HG03097 (cell line): ENCODE data around the gene DLL3.
A peak's percentile ranks its signal among the peaks of the same experiment; 100 is the strongest.

ENCODE experiments used
- ATAC-seq: cut with Tn5 transposase; IDR thresholded peaks from one replicate; pipeline ENCODE4 v1.9.1; 2021; ENCODE audit not compliant: unreplicated experiment, low FRiP score

The DLL3 gene

DNA sequence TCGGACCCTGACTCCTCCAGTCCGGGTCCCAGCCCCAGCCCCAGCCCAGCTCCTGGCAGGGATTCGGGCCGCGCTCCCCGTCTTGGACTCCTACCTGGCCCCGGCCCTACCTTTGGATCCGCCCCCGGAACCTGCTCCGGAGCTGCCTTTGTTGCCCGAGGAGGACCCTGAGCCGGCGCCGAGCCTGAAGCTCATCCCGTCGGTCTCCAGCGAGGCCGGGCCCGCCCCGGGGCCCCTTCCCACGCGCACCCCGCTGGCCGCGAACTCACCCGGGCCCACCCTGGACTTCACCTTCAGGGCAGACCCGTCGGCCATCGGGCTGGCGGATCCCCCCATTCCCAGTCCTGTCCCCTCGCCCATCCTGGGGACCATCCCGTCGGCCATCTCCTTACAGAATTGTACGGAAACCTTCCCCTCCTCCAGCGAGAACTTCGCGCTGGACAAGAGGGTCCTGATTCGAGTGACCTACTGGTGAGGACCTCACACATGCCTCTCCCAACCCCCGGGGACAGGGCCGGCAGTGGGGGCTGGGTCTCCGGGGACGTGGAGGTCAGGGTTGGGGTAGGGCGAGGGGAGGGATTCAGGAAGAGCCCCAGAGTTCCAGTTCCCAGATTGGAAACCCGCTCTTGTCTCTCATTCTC lies 16.9 kb downstream of the DLL3 start:
- ATAC-seq = no peak

DNA sequence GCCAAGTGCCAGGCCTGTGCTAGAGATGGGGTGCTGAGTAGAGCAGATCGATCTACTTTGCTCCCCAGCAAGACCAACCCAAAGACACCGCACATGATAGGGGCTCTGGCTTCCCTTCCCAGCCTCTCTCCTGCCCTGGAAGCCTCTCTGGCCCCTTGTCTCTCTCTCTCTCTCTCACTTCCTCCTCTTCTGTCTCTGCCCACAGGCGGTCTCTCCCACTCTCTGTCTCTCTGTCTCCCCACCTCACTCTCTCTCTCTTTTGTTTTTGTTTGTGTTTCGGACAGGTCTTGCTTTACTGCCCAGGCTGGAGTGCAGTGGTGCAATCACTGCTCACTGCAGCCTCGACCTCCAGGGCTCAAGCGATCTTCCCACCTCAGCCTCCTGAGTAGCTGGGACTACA lies 17.5 kb downstream of the DLL3 start:
- no peak for ATAC-seq

DNA sequence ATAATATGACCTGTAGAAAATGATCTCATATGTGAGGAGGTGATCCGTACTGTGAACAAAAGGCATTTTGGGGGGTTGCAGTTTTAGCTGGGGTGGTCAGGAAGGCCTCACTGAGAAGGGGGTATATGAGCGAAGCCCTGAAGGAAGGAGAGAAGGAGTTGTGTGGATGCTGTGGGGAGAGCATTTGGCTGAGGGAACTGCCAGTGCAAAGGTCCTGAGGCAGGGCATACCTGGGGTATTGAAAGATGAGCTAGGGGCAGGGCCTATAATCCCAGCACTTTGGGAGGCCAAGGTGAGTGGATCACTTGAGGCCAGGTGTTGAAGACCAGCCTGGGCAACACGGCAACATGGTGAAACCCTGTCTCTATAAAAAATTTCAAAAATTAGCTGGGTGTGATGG lies 18.7 kb downstream of the DLL3 start:
- no peak for ATAC-seq

DNA sequence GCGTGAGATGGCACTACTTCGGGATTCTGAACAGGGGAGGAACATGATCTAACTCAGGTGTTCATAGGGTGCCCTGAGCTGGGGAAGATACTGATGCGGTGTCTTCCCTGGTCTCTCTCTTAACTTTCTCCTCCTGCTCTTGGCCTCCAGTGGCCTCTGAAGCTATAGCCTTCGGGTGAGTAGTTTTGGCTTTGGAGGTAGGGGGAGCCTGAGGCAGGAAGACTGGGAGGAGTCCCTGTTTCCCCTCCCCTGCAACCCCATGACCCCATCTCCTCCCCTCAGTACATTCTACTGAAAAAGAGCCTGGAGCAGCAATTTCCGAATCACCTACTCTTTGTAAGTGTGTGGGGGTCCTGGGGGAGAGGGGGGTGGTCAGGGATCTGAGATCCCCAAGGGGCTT lies 19.7 kb downstream of the DLL3 start:
- ATAC-seq = no peak

DNA sequence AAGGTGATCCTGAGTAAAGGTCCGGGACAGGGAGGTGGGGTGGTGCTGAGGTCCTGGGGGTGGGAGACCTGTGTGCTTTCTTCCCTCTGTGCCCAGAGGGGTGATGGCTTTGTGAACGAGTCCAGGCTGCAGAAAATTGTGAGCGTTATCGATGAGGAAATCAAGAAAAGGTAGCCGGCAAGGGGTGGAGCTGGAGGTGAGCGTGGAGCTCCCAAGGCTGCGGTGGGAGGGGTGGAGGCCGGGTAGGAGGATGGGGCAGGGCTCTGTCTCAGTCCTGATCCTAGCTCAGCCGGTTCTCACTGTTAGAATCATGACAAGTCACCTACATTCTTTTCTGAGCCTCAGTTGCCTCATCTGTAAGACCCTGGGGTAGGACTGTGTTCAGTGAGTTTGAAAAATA lies 20.2 kb downstream of the DLL3 start:
- ATAC-seq = no peak

GRCh38 chr19:39520541-39521484 lies 22.1 kb downstream of the DLL3 start:
- no peak for ATAC-seq

DNA sequence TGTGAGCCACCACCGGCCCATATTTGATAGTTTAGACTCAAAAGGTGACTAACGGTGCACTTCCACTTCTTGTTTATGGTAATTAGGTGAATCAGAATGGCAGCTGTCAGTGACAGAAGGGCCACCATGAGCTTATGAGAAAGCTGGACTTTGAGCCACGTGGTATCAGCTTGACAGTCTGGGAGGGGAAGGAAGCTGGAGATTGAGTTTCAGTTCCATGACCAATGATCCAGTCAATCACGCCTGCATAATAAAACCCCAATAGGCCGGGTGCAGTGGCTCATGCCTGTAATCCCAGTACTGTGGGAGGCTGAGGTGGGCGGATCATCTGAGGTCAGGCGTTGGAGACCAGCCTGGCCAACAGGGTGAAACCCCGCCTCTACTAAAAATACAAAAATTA lies 25.7 kb downstream of the DLL3 start:
- no peak for ATAC-seq

DNA sequence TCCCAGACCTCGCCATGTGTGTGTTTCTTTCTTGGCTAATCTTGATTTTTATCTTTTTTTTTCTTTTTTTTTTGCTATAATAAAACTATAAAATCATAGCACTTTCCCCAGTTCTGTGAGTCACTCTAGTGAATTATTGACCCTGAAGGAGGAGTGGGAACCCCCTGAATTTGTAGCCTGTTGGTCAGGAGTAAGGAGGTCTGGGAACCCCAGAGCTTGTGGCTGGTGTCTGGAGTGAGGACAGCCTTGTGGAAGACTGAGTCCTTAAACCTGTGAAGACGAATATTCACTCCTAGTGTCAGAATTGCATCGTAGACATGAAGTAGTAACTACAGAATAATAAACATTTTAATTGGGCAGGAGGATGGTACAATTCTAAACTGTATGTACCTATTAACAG lies 26.5 kb downstream of the DLL3 start:
- no peak for ATAC-seq

- no peak for ATAC-seq
Observed at GRCh38 chr19:39531834-39532232, 33.1 kb downstream of the DLL3 start.

DNA sequence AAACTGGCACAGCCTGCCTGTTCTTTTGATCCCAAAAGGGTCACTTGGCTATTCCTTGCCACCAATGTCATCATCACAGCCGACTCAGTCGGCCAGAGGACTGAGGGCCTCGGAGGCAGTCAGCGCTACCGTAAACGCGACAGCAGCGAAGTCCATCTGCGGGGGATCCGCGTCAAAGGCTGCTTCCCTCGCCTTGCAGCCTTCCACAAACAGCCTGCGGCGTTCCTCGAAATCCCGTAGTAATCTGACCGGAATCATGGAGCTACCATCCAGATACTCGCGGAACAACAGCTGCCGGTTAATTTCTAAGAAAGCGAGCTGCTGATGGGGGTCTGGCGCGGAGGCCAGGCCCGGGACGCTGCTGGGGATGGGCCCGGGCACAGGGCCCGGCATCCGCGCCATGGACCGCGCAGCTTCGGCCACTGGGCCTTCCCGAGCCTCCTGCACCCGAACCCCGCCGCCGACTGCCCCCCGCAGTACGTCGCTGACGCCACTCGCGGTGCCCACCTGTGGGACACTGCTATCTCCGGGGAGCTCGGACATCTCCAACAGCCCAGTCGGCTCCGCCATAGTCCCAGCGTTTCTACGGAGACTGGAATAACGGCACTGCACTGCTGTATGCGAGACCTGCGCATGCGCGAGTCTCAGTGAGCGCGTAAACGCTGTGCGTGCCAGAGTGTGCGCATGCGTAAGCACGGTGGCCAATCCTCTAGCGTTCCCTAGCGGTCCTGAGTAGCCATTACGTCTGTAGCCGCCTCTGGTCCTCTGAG lies 33.7 kb downstream of the DLL3 start, which contains the start of gene EID2B:
TSS of gene EID2B (minus strand) at position 620 of the 770 bp plus-strand sequence. CDS start at position 570, 50 bp downstream.
- peak; percentile 90 for ATAC-seq

DNA sequence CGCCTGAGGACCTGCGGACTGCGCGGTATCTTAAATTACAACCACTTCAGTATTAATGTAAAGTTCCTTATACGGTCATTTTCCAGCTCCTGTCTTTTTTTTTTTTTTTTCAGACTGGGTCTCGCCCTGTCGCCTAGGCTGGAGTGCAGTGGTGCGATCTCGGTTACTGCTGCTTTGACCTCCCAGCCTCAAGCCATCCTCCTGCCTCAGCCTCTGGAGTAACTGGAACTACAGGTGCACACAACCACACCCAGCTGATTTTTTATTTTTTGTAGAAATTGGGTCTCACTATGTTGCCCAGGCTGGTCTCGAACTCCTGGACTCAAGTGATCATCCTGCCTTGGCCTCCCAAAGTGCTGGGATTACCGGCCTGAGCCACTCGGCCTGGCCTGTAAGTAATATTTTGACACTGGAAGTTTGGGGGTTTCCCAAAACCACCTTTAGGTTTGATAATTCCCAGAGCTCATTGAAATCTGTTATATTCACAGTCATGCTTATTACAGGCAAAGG lies 34.3 kb downstream of the DLL3 start:
- ATAC-seq = no peak

GRCh38 chr19:39533791-39534190 lies 35.0 kb downstream of the DLL3 start:
- ATAC-seq = no peak

DNA sequence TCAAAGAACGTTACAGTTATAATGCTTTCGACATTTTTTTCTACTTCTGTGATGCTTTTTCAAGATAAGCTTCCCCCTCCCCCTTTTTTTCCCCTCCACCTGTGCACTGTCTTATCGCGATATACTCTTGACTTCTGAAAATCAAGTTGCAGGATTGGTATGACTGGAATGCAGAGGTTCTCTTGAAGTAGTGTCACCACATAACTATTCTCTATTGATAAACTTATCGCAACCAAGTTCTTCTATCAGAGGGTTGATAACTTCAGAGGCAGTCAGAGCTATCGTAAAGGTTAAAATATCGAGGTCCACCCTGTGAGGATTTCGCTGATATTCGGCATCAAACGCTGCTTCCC lies 40.4 kb downstream of the DLL3 start:
- ATAC-seq = no peak

GRCh38 chr19:39539518-39540332 lies 41.0 kb downstream of the DLL3 start, which contains the start of gene EID2:
Gene EID2, minus strand, starts transcription at chr19:39540161. Its CDS starts 82 bp downstream, at chr19:39540079.
- peak; percentile 86 for ATAC-seq

DNA sequence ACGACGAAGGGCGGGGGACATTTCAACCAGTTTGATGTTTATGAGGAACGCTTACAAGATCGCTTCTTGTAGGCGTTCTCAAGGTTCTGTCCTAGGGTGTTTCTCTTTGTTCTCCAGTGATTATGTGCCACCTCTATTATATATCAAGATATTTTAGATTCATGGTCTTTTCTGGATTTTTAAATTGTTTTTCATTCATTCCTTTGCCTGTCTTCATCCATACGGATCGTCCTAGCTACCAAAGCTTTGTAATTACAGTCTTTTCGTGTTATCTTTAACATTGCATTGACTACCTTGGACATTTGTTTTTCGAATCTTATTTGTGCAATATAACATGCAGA lies 41.6 kb downstream of the DLL3 start:
- no peak for ATAC-seq

DNA sequence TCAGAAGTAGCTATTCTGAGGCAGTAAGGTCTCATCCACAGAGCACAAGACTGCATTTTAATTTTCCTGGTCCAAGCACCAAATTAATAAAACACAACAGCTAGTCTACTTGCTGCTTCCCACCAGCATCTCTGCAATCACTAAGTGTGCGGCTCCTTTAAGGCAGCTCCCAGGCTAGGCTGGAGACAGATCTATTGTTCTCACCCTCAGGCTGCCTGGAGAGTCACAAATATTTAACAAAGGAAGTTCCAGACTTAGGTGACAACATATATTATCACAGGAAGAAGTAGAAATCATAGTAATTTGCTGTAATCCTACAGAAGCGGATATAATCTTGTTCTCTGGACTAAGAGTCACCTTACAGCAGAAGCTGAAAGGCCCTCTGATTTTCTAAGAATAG lies 43.5 kb downstream of the DLL3 start:
- no peak for ATAC-seq

GRCh38 chr19:39543477-39543857 lies 44.7 kb downstream of the DLL3 start:
- ATAC-seq = no peak

GRCh38 chr19:39544226-39544903 lies 45.6 kb downstream of the DLL3 start:
- no peak for ATAC-seq

DNA sequence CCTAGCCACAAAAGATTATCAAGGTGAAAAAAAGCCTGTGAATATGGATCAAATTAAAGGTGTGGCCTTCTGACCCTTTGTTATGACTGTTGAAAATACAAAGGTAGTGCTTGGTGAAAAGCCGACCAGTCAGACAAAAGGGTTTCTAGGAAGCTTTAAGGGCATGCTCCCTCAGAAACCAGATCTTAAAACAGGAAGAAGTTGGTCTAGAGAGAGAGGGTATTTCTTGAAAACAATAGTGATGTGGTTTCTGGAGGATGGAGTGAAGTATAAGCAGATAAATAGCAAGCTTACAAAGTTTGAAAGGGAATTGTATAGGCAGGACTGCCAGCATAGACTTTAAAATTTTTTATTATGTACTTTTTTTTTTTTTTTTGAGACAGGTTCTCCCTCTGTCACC lies 46.2 kb downstream of the DLL3 start:
- ATAC-seq = no peak

DNA sequence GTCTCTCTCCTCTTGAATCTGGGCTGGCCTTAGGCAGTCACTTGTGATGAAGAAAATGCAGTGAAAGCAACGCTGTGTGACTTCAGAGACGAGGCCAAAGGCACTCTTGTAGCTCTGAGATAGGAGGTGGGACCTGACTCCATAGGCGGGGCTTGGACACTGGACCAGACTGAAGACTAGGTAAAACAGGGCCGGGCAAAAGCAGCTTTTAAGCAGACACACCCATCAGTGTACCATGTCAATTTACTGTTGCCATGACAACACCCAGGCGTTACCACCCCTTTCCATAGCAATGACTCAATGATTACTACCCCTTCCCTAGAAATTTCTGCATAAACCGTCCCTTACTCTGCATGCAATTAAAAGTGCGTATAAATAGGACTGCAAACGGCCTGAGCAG lies 47.9 kb downstream of the DLL3 start:
- no peak for ATAC-seq
